Sigmoid colon (tissue), 7 donors: ENCODE results near the gene GFPT1. TPM values are rescaled to one million over a fixed set of nuclear protein-coding genes. Genes with fewer than 3 reads are reported as not detected.

Experiments
- DNase-seq: peaks from one replicate; pipeline ENCODE4 v3.0.0-alpha.2; 2019
- H3K27ac ChIP-seq, 4 donors: fragments of 200-600 bp; sonication (generic); one replicate each; pipeline ENCODE4 v1.5.1; 2016 to 2019; ENCODE audit warnings: mild to moderate bottlenecking in 1 of 4
- H3K27me3 ChIP-seq, 3 donors: fragments of 200-600 bp; sonication (generic); one replicate each; pipeline ENCODE4 v1.5.1; 2019; ENCODE audit warnings: mild to moderate bottlenecking in 1 of 3
- H3K36me3 ChIP-seq, 4 donors: fragments of 200-600 bp; sonication (generic); one replicate each; pipeline ENCODE4 v1.5.1; 2016 to 2019
- H3K4me1 ChIP-seq, 4 donors: fragments of 200-600 bp; sonication (generic); one replicate each; pipeline ENCODE4 v1.5.1; 2017 to 2019
- H3K4me3 ChIP-seq, 4 donors: fragments of 200-600 bp; sonication (generic); one replicate each; pipeline ENCODE4 v1.5.1; 2017 to 2019; ENCODE audit warnings: mild to moderate bottlenecking in 2 of 4, moderate library complexity in 1 of 4
- H3K9me3 ChIP-seq, 4 donors: fragments of 200-600 bp in 3 of 4; sonication (generic) in 3 of 4; one replicate each; pipeline versions ENCODE4 v1.5.1 to v1.6.1; 2013 to 2019
- CTCF ChIP-seq, 4 experiments: fragments of 450-650 bp in 3 of 4; fragments of 200-600 bp in 1 of 4; IDR thresholded peaks; one replicate each; pipeline ENCODE4 v1.5.1; 2016 to 2019; ENCODE audit warnings: antibody characterized with exemption in 4 of 4, mild to moderate bottlenecking in 3 of 4, moderate library complexity in 2 of 4
- EP300 ChIP-seq, 4 donors: sonication (generic); formaldehyde crosslinking; IDR thresholded peaks; one replicate each; pipeline ENCODE4 v1.6.1; 2017; ENCODE audit warnings: antibody characterized with exemption in 4 of 4
- POLR2A ChIP-seq, 2 donors: fragments of 450-650 bp; IDR thresholded peaks; one replicate each; pipeline ENCODE4 v1.6.1; 2016; ENCODE audit warnings: antibody characterized with exemption in 2 of 2, mild to moderate bottlenecking in 2 of 2, moderate library complexity in 2 of 2
- POLR2AphosphoS5 ChIP-seq, 4 donors: sonication (generic); formaldehyde crosslinking; IDR thresholded peaks; one replicate each; pipeline ENCODE4 v1.6.1; 2017; ENCODE audit warnings: antibody characterized with exemption in 4 of 4
- WGBS, 2 donors: extraction: QIAGEN DNeasy Blood & Tissue Kit; methylation state at CpG; one replicate each; pipeline ENCODE4 v1.1.7; 2013; 5-methylcytosine and 5-hydroxymethylcytosine counted together
- intact Hi-C: fragments of 100-400 bp; cut with DNase I; formaldehyde crosslinking; loops from one replicate; pipeline ENCODE4 v1.15.1; 2023
- polyA plus RNA-seq, 3 donors: library from polyadenylated mRNA; stranded (reverse); fragments of 200-250 nt; gene quantifications; one replicate each; pipeline ENCODE4 v1.2.3, GENCODE V29; 2013
- total RNA-seq, 4 donors: library from RNA; depleted of rRNA; stranded (reverse); fragments of >200 nt; gene quantifications; one replicate each; pipeline ENCODE4 v1.1.0, GENCODE V29; 2016
- donor health status: healthy with polysubstance abuse.
- donor health status: Bipolar disorder and iron deficiency.
- donor health status: healthy.

GFPT1 gene
- total and polyA plus RNA-seq, 7 donors, result 14.5 to 45.5 (median 24.4) TPM

DNA sequence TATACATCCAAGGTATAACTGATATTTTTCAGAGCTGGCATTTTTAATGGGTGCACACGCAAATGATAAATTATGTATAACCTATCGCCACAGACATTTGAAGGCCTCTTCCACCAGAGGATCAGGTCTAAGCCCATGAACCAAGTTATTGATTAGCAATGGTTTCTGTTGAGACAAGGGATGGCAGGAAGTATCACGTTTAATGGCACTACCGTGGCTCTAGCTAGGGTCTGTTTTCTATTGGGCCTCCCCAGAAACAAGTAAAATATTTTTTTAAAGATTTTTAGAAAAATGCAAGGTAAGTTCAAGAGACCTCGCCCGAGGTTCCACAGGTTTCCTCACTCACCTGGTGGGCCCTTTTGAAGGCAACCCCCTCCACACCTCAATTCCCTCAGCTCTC is 667 bp downstream of the GFPT1 start:
- WGBS, 2 donors, result 2 to 11% methylated on average over 6 of the region's 6 CpGs
- intact Hi-C loops, result loop anchor here (1.0 to 5.0 kb wide), 4 partner anchors 50 to 374 kb away; partner anchors contain the start of genes AAK1 and ANTXR1
- no peak for DNase-seq
- no peaks in the 10 kb centered on the region for H3K36me3 ChIP-seq
- H3K27ac ChIP-seq, result peak overlapping the region; percentile 82 to 91 (median 88)
- H3K4me3 ChIP-seq, result peak overlapping the region; percentile 78 to 99 (median 88)
- no peaks in the 10 kb centered on the region for H3K27me3 ChIP-seq
- TF ChIP-seq POLR2A (IDR thresholded peaks at IDR 0.05) (no peak), POLR2AphosphoS5 (IDR thresholded peaks at IDR 0.05) (no peak), EP300 (IDR thresholded peaks at IDR 0.05) (no peak), CTCF (IDR thresholded peaks at IDR 0.05) (no peak)
- H3K4me1 ChIP-seq, result peaks cover 0 to 48% (median 21%) of the 10 kb centered on the region in 4 donors
- H3K9me3 ChIP-seq, result no peaks in the 10 kb centered on the region

GRCh38 chr2:69385443-69386151 is 1.4 kb downstream of the GFPT1 start:
- 11 to 44% methylated on average over 8 of the region's 8 CpGs for WGBS, 2 donors
- TF ChIP-seq POLR2AphosphoS5 (IDR thresholded peaks at IDR 0.05), result no peak
- no peak for TF ChIP-seq POLR2A (IDR thresholded peaks at IDR 0.05)
- TF ChIP-seq CTCF (IDR thresholded peaks at IDR 0.05), result no peak
- no peak for TF ChIP-seq EP300 (IDR thresholded peaks at IDR 0.05)
- no peaks in the 10 kb centered on the region for H3K9me3 ChIP-seq
- intact Hi-C loops, result loop anchor here (1.0 to 5.0 kb wide), 4 partner anchors 51 to 373 kb away; partner anchors contain the start of genes AAK1 and ANTXR1
- no peaks in the 10 kb centered on the region for H3K27me3 ChIP-seq
- peak overlapping the region in 3 of 4 donors; percentile 78 to 99 (median 84) for H3K4me3 ChIP-seq
- DNase-seq, result no peak
- peak overlapping the region in 2 of 4 donors; percentile 87 to 91 for H3K27ac ChIP-seq
- H3K36me3 ChIP-seq, result no peaks in the 10 kb centered on the region
- peaks cover 0 to 55% (median 21%) of the 10 kb centered on the region in 4 donors for H3K4me1 ChIP-seq

DNA sequence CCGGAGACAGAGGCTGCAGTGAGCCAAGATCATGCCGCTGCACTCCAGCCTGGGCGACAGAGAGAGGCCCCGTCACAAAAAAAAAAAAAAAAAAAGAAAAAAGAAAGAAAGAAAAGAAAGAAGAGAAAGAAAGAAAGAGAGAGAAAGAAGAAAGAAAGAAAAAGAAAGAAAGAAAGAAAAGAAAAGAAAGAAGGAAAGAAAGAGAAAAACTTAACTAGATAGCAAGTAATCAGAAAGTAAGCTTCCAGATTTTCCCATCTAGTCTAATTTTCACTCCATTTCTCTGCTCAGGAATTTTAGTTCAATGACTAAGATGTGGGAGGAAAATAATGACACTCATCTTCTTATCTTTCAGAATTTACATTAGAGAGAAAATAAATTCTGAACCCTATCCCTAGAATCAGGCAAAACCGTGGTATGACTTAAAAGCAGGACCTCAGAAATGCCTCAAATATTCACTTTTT is 2.4 kb downstream of the GFPT1 start:
- no peak for DNase-seq
- H3K9me3 ChIP-seq, result no peaks in the 10 kb centered on the region
- TF ChIP-seq CTCF (IDR thresholded peaks at IDR 0.05), result no peak
- no peak for TF ChIP-seq EP300 (IDR thresholded peaks at IDR 0.05)
- TF ChIP-seq POLR2A (IDR thresholded peaks at IDR 0.05), result no peak
- TF ChIP-seq POLR2AphosphoS5 (IDR thresholded peaks at IDR 0.05), result no peak
- H3K27ac ChIP-seq, result no peak overlapping the region
- H3K36me3 ChIP-seq, result no peaks in the 10 kb centered on the region
- intact Hi-C loops, result loop anchor here (5.0 kb wide), 4 partner anchors 72 to 372 kb away; partner anchors contain the start of genes AAK1 and ANTXR1
- 94 to 96% methylated on average over 5 of the region's 5 CpGs for WGBS, 2 donors
- peaks cover 0 to 57% (median 21%) of the 10 kb centered on the region in 4 donors for H3K4me1 ChIP-seq
- H3K4me3 ChIP-seq, result no peak overlapping the region
- no peaks in the 10 kb centered on the region for H3K27me3 ChIP-seq

DNA sequence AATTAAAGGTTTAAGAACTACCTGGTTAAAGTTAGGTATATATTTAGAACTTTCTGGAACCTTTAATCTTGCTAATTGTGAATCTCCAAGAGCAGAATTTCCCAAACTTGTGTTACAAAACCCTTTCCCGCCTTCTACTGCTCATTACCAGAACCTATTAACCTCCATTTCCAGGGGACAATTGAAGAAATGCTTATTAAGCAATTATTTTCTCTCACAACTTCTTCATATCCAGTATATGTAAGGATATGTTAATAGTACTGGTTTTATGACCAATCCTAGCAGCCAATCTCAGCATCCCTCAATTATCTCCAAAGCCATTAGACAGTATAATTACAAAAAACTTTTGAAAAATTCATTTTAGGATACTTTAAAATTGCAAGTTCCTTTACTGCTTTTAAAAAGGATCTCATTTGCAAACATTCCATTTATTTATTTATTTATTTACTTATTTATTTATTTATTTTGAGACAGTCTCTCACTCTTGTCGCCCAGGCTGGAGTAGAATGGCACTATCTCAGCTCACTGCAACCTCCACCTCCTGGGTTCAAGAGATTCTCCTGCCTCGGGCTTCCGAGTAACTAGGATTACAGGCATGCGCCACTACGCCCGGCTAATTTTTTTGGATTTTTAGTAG is 3.7 kb downstream of the GFPT1 start:
- 92 to 96% methylated on average over 7 of the region's 7 CpGs for WGBS, 2 donors
- H3K36me3 ChIP-seq, result no peaks in the 10 kb centered on the region
- no peaks in the 10 kb centered on the region for H3K9me3 ChIP-seq
- H3K4me3 ChIP-seq, result no peak overlapping the region
- H3K4me1 ChIP-seq, result peaks cover 0 to 57% (median 21%) of the 10 kb centered on the region in 4 donors
- H3K27ac ChIP-seq, result no peak overlapping the region
- intact Hi-C loops, result loop anchor here (5.0 kb wide), 1 partner anchor 329 kb away; no protein-coding TSS in a partner anchor
- no peaks in the 10 kb centered on the region for H3K27me3 ChIP-seq
- DNase-seq, result no peak
- no peak for TF ChIP-seq POLR2AphosphoS5 (IDR thresholded peaks at IDR 0.05)
- no peak for TF ChIP-seq POLR2A (IDR thresholded peaks at IDR 0.05)
- no peak for TF ChIP-seq EP300 (IDR thresholded peaks at IDR 0.05)
- TF ChIP-seq CTCF (IDR thresholded peaks at IDR 0.05), result no peak
